ENCODE results near the gene CDC14B. TPM values are rescaled to one million over a fixed set of nuclear protein-coding genes. Genes with fewer than 3 reads are reported as not detected.

CDC14B gene
- total RNA-seq, 2 donors from 2014 or later = 18.4 to 19.2 TPM

GRCh38 chr9:96532173-96532572, 87.5 kb downstream of the CDC14B start:
- TF ChIP-seq, protein P1, sequence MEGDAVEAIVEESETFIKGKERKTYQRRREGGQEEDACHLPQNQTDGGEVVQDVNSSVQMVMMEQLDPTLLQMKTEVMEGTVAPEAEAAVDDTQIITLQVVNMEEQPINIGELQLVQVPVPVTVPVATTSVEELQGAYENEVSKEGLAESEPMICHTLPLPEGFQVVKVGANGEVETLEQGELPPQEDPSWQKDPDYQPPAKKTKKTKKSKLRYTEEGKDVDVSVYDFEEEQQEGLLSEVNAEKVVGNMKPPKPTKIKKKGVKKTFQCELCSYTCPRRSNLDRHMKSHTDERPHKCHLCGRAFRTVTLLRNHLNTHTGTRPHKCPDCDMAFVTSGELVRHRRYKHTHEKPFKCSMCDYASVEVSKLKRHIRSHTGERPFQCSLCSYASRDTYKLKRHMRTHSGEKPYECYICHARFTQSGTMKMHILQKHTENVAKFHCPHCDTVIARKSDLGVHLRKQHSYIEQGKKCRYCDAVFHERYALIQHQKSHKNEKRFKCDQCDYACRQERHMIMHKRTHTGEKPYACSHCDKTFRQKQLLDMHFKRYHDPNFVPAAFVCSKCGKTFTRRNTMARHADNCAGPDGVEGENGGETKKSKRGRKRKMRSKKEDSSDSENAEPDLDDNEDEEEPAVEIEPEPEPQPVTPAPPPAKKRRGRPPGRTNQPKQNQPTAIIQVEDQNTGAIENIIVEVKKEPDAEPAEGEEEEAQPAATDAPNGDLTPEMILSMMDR (IDR thresholded peaks at IDR 0.05) = no peak
- Histone ChIP-seq H3K4me3 (no peak overlapping the region), H3K27ac (no peak overlapping the region), H3K36me3 (peaks cover 27% of the 10 kb centered on the region), H3K9me3 (no peaks in the 10 kb centered on the region), H3K4me1 (no peaks in the 10 kb centered on the region), H3K27me3 (no peaks in the 10 kb centered on the region)
- no peak for DNase-seq (ENCODE audit: low spot score)

GRCh38 chr9:96524764-96525163, 94.9 kb downstream of the CDC14B start:
- H3K4me1 ChIP-seq = peaks cover 0 to 7% of the 10 kb centered on the region in 2 donors
- no peaks in the 10 kb centered on the region for H3K36me3 ChIP-seq
- peak overlapping the region in 1 of 2 donors; percentile 75 for H3K27ac ChIP-seq

GRCh38 chr9:96524045-96524444, 95.6 kb downstream of the CDC14B start:
- H3K27me3 ChIP-seq = no peaks in the 10 kb centered on the region
- no peak overlapping the region for H3K4me3 ChIP-seq
- no peaks in the 10 kb centered on the region for H3K9me3 ChIP-seq
- H3K4me1 ChIP-seq = peaks cover 0 to 7% of the 10 kb centered on the region in 2 donors
- TF ChIP-seq, protein P1 (IDR thresholded peaks at IDR 0.05) = no peak
- H3K36me3 ChIP-seq = no peaks in the 10 kb centered on the region
- H3K27ac ChIP-seq = peak overlapping the region; percentile 75
- no peak for DNase-seq (ENCODE audit: low spot score)

More at GRCh38 chr9:96524764-96525163, 94.9 kb downstream of the CDC14B start:
- TF ChIP-seq, protein P1 (IDR thresholded peaks at IDR 0.05) = no peak
- no peaks in the 10 kb centered on the region for H3K9me3 ChIP-seq
- DNase-seq (ENCODE audit: low spot score) = no peak
- no peak overlapping the region for H3K4me3 ChIP-seq
- H3K27me3 ChIP-seq = no peaks in the 10 kb centered on the region

DNA sequence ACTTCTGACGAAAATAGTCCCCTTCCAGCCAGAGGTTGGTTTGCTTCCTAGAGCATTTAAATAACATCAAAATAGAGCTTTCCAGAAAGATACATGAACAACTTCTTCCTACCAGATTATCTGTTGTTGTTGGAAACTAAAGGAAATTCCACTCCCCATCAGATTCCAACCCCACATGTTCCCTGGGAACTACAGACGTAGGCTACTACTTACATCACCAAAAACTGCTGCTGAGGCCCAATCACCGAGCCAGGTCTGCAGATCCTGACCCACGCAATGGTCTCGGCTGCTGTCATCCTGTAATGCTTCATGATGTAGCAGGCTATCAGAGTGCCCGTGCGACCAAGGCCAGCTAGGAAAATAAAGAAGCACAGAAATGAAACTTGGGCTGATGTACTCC, 96.3 kb downstream of the CDC14B start:
- Histone ChIP-seq H3K36me3 (no peaks in the 10 kb centered on the region), H3K9me3 (no peaks in the 10 kb centered on the region), H3K27ac (peak overlapping the region; percentile 75), H3K4me3 (no peak overlapping the region), H3K4me1 (peaks cover 0 to 7% of the 10 kb centered on the region in 2 donors), H3K27me3 (no peaks in the 10 kb centered on the region)
- peak; percentile 93 for DNase-seq (ENCODE audit: low spot score)
- TF ChIP-seq, protein P1 (IDR thresholded peaks at IDR 0.05) = no peak

GRCh38 chr9:96522366-96522765, 97.3 kb downstream of the CDC14B start:
- TF ChIP-seq, protein P1 (IDR thresholded peaks at IDR 0.05) = no peak
- Histone ChIP-seq H3K4me1 (peaks cover 0 to 7% of the 10 kb centered on the region in 2 donors), H3K9me3 (no peaks in the 10 kb centered on the region), H3K27me3 (no peaks in the 10 kb centered on the region), H3K36me3 (no peaks in the 10 kb centered on the region), H3K27ac (peak overlapping the region; percentile 75), H3K4me3 (no peak overlapping the region)
- DNase-seq (ENCODE audit: low spot score) = no peak

DNA sequence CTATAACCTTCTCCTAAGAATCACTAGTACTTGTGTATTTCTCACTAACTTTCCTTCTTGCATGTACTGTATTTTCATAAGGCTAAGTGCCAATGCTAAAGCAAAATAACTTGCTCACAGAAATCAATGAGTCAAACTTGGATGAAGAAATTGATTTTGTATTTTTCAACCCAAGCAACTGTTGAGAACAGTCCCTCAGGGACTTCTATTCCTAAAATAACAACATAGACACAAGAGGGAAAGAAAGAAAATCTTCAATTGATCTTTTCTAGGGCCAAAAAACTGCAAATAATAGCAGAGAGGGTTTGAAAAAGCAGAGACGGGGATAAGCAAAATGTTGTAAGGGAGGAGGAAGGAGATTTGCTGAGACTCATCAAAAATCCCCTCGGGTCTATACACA, 99.9 kb downstream of the CDC14B start:
- H3K4me3 ChIP-seq = no peak overlapping the region
- H3K36me3 ChIP-seq = no peaks in the 10 kb centered on the region
- H3K9me3 ChIP-seq = no peaks in the 10 kb centered on the region
- peaks cover 0 to 21% of the 10 kb centered on the region in 2 donors for H3K4me1 ChIP-seq
- TF ChIP-seq, protein P1 (IDR thresholded peaks at IDR 0.05) = no peak
- no peaks in the 10 kb centered on the region for H3K27me3 ChIP-seq
- peak overlapping the region; percentile 46 to 60 for H3K27ac ChIP-seq
- DNase-seq (ENCODE audit: low spot score) = no peak

Data from right atrium auricular region (tissue), 2 donors.